Bronchial epithelial cell (primary cell): ENCODE data around the gene AKAP6. TPM values are rescaled to one million over a fixed set of nuclear protein-coding genes. Genes with fewer than 3 reads are reported as not detected.
A peak's percentile ranks its signal among the peaks of the same experiment; 100 is the strongest.

Source experiments
- DNase-seq: peaks from one replicate; pipeline ENCODE4 v3.0.0-alpha.2; 2010; ENCODE audit warnings: low read depth
- FAIRE-seq: peaks from 2 replicates; lab custom pipeline; 2011; peaks lifted over from hg19 to GRCh38; lab: Jason Lieb, UNC
- H3K27me3 ChIP-seq: 2 replicates; pipeline ENCODE4 v1.5.1; 2011; ENCODE audit warnings: low read length; ENCODE audit not compliant: control insufficient read depth, insufficient read depth
- H3K36me3 ChIP-seq: 2 replicates; pipeline ENCODE4 v1.5.1; 2011; ENCODE audit warnings: low read length; ENCODE audit not compliant: control insufficient read depth, insufficient read depth
- H3K4me3 ChIP-seq: 2 replicates; pipeline ENCODE4 v1.5.1; 2011; ENCODE audit warnings: mild to moderate bottlenecking, low read depth, low read length, control low read depth
- CTCF ChIP-seq: IDR thresholded peaks from 2 replicates; pipeline ENCODE4 v1.5.1; 2011; ENCODE audit warnings: mild to moderate bottlenecking, moderate library complexity, low read length, control low read depth, inconsistent platforms; ENCODE audit not compliant: insufficient read depth, severe bottlenecking
- total RNA-seq: library from RNA; depleted of rRNA; stranded (reverse); fragments of >200 nt; gene quantifications from 2 replicates; pipeline ENCODE4 v1.2.1, GENCODE V29; 2014

AKAP6 gene
- total RNA-seq, 1 donor from 2014 or later = 4.2 TPM

GRCh38 chr14:32623300-32624093, 294.4 kb downstream of the AKAP6 start:
- no peaks in the 10 kb centered on the region for H3K27me3 ChIP-seq
- no peaks in the 10 kb centered on the region for H3K36me3 ChIP-seq
- H3K4me3 ChIP-seq = no peak overlapping the region
- DNase-seq = peak; percentile 76
- TF ChIP-seq CTCF = no peak
- FAIRE-seq = no peak

- no peak for TF ChIP-seq CTCF
Observed at GRCh38 chr14:32625211-32625610, 296.1 kb downstream of the AKAP6 start.

GRCh38 chr14:32627545-32628298, 298.6 kb downstream of the AKAP6 start:
- no peak for TF ChIP-seq CTCF
- no peaks in the 10 kb centered on the region for H3K27me3 ChIP-seq
- DNase-seq = no peak
- no peak for FAIRE-seq
- H3K4me3 ChIP-seq = no peak overlapping the region
- H3K36me3 ChIP-seq = no peaks in the 10 kb centered on the region

More at GRCh38 chr14:32625211-32625610, 296.1 kb downstream of the AKAP6 start:
- Histone ChIP-seq H3K36me3 (no peaks in the 10 kb centered on the region), H3K27me3 (no peaks in the 10 kb centered on the region), H3K4me3 (no peak overlapping the region)
- FAIRE-seq (no peak), DNase-seq (no peak)

GRCh38 chr14:32629236-32629635, 300.1 kb downstream of the AKAP6 start:
- Histone ChIP-seq H3K36me3 (no peaks in the 10 kb centered on the region), H3K27me3 (no peaks in the 10 kb centered on the region), H3K4me3 (no peak overlapping the region)
- DNase-seq = no peak
- no peak for FAIRE-seq
- no peak for TF ChIP-seq CTCF

- Histone ChIP-seq H3K36me3 (no peaks in the 10 kb centered on the region), H3K4me3 (no peak overlapping the region), H3K27me3 (no peaks in the 10 kb centered on the region)
- FAIRE-seq = no peak
- no peak for TF ChIP-seq CTCF
- DNase-seq = no peak
Observed at GRCh38 chr14:32630701-32631100, 301.6 kb downstream of the AKAP6 start.
